Adipocyte (in vitro differentiated cells): ENCODE measurements around the gene MRPL44.

Experiments used
- DNase-seq: peaks from one replicate; pipeline ENCODE4 v3.0.0-alpha.2; 2015; ENCODE audit warnings: low read depth
- H3K27me3 ChIP-seq: replicated peaks from 2 replicates; pipeline ENCODE4 v1.7.0; 2013; ENCODE audit warnings: mild to moderate bottlenecking, low read length, moderate library complexity; ENCODE audit not compliant: control insufficient read depth, insufficient read depth
- H3K36me3 ChIP-seq: 2 replicates; pipeline ENCODE4 v1.7.0; 2013; ENCODE audit warnings: low read length, mild to moderate bottlenecking, moderate library complexity; ENCODE audit not compliant: control insufficient read depth, insufficient read depth, severe bottlenecking
- H3K4me1 ChIP-seq: 2 replicates; pipeline ENCODE4 v1.7.0; 2013; ENCODE audit warnings: mild to moderate bottlenecking, low read length, moderate library complexity; ENCODE audit not compliant: control insufficient read depth, insufficient read depth
- H3K4me3 ChIP-seq: 2 replicates; pipeline ENCODE4 v1.7.0; 2013; ENCODE audit warnings: mild to moderate bottlenecking, low read length, moderate library complexity
- H3K9ac ChIP-seq: 2 replicates; pipeline ENCODE4 v1.7.0; 2013; ENCODE audit warnings: mild to moderate bottlenecking, low read length, moderate library complexity
- H3K9me3 ChIP-seq: 2 replicates; pipeline ENCODE4 v1.7.0; 2013; ENCODE audit warnings: mild to moderate bottlenecking, low read length, moderate library complexity; ENCODE audit not compliant: control insufficient read depth

MRPL44 gene

DNA sequence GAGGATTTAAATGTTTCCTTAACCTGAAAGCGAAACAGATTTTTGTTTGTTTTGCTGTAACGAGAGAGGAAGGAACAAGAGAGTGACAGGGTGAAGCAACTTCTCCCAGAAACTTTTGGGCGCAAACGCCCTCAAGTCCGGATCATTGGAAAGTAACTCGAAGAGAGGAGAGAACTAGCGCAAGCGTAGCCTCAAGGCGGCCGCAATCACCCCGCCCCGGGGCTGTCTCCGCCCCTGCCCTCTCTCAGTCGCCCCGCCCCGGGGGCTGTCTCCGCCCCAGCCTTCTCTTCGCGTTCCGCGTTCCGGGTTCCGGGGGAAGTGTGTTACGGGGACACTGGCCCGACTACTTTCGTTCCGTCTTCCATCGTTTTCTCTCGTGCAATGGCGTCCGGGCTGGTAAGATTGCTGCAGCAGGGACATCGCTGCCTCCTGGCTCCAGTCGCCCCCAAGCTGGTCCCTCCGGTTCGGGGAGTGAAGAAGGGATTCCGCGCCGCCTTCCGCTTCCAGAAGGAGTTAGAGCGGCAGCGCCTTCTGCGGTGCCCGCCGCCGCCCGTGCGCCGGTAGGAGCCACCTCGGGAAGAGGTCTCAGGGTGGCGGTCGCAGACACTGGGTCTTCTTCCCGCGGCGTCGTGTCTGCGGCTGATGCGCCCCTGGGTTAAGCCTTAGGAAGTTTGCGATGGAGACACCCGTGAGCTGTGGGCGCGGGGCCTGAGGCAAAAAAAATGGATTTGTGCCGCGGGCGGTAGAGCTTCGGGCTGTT is at the start of gene MRPL44:
Gene MRPL44, plus strand, starts transcription at position 372 of the 760 bp plus-strand sequence. Its CDS starts 10 bp downstream, at position 382.
- Histone ChIP-seq H3K36me3 (peaks cover 19% of the 10 kb centered on the region), H3K9me3 (no peaks in the 10 kb centered on the region), H3K4me3 (peak within 1 kb of the TSS; percentile 93), H3K9ac (peak within 1 kb of the TSS; percentile 97), H3K4me1 (peaks cover 60% of the 10 kb centered on the region), H3K27me3 (no peaks in the 10 kb centered on the region)
- peak; percentile 99 for DNase-seq

DNA sequence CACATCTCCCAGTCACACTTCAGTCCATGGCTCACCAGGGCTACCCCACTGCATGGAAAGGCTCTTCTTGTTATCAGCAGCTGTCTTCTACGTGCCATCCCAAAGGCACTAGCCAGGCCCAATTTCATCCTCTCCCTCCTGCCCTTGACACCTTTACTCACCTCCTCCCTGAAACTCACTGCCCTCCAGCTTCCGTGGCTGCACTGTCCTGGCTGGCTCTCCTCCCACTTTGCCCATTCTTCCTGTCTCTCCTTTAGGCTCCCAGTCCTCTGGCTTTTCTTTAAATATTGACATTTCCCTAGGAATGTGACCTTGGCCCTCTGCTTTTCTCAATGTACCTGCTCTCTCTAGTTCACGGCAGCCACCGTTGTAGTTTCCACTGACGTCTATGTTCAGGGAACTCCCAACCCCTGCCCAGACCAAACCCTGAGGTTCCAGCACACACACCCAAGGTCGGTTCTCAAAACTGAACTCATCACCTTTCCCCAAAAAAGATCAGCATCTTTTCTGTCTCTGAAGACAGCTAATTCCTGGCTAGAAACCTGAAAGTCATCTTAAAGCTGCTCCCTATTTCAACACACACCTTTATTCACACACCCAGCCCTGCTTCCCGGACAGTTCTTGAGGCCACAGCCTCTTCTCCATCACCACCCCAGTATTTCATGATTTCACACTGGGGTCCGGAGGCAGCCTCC is 48.8 kb upstream of the MRPL44 start:
- Histone ChIP-seq H3K4me1 (peaks cover 10% of the 10 kb centered on the region), H3K36me3 (peaks cover 46% of the 10 kb centered on the region), H3K4me3 (no peak overlapping the region), H3K9me3 (no peaks in the 10 kb centered on the region), H3K9ac (no peak overlapping the region), H3K27me3 (no peaks in the 10 kb centered on the region)
- DNase-seq = no peak

DNA sequence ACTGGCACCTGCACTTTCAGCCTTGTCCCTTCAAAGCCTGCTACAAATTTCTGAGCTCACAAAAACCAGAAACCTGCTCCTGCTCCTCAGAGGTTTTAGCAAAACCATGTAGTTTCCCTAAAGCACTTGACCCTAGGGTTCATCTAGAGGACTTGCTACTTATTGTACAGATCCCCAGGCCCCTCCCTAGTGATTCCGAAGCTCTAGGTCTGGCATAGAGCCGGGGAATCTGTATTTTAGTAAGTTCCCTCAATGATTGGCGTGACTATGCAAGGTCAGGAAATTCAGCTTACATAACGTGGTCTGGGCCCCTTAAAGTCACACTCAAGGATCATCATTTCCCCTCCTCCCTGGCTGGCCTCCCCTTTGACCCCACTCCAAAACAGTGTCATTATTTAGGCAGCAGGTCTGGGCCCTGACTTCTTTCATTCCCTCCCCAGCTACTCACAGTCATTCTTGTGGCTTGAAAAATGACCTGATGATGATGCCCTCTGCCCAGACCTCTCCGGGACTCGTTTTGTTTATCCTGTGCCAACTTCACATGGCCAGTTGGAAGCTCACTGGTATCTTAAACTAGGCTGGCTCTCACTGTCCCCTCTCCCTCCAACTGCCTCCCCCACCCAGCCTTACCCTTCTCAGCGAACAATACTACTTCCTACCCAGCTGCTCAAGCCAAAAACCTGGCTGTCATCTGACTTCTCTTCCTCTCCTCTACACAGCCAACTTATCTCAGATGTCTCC is 48.1 kb upstream of the MRPL44 start:
- Histone ChIP-seq H3K4me3 (no peak overlapping the region), H3K9ac (no peak overlapping the region), H3K9me3 (no peaks in the 10 kb centered on the region), H3K4me1 (peaks cover 10% of the 10 kb centered on the region), H3K36me3 (peaks cover 41% of the 10 kb centered on the region), H3K27me3 (no peaks in the 10 kb centered on the region)
- no peak for DNase-seq

DNA sequence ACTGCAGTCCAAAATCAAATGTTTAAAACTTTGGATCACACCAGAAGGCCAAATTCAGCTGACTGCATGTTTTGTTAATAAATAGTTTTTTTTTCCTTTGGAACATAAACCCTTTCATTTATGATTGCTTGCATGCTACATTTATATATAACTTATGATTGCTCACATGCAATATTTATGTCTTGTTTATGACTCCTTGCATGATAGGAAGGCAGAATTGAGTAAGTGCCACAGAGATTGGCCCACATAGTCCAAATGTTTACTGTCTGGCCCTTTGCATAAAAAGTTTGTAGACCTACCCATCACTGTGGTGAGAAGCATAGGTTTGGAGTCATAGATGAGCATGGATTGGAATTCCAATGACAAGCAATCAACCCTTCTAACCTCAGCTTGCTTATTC is 42.9 kb upstream of the MRPL44 start:
- peaks cover 32% of the 10 kb centered on the region for H3K36me3 ChIP-seq

DNA sequence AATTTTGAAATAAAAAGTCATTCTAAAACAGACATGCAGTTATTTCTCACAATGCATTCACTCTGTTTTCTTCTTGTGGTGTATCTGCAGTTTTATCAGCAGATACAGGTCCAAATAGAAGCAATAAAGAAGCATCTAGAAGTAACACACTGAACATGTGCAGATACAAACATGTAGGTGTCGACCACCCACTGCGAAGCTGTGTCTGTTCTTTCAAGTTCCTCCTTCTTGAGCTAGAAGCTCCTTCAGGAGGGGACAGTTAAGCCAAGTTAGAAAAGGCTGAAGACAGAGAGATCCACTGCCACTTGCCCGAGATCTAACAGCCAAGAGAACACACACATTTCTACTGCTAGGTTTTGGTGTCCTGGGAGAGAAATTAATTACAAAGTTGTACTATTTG is 42.2 kb upstream of the MRPL44 start:
- no peak overlapping the region for H3K9ac ChIP-seq
- H3K9me3 ChIP-seq = no peaks in the 10 kb centered on the region
- H3K27me3 ChIP-seq = no peaks in the 10 kb centered on the region
- H3K4me3 ChIP-seq = no peak overlapping the region
- H3K4me1 ChIP-seq = peaks cover 17% of the 10 kb centered on the region
- peaks cover 30% of the 10 kb centered on the region for H3K36me3 ChIP-seq
- no peak for DNase-seq

More for the DNA sequence above, 42.9 kb upstream of the MRPL44 start:
- no peak for DNase-seq
- Histone ChIP-seq H3K9me3 (no peaks in the 10 kb centered on the region), H3K4me1 (peaks cover 17% of the 10 kb centered on the region), H3K9ac (no peak overlapping the region), H3K4me3 (no peak overlapping the region), H3K27me3 (no peaks in the 10 kb centered on the region)

DNA sequence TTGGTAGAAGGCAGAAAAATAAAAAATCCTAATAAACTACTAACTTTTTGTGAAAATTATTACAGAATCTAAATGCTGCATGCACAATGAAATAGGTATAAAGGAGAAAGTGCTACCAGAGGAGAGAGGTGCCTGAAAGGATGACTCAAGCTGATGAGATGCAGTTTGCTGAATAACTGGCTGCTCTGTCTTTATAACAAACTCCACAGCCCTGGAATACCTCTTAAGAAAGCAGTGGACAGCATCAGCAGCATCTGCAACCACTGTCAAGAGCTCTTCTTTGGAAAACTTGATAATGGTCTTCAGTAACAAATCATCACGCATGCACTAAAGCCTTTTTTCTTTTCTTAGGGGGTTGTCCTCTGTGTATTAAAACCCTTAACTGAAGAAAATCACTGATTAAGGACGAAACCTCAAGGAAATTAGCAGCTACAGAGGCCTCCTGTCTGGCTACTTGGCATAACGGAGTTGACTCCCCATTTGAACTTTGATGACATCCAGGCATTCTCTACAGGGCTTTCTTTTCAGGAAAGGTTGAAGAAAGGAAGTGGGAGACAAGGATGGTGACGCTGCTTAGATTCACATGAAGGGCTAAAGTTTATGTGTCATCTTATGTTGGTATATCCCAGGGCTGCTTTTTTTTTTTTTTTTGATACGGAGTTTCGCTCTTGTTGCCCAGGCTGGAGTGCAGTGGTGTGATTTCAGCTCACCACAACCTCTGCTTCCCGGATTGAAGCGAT is 40.9 kb upstream of the MRPL44 start:
- Histone ChIP-seq H3K9ac (no peak overlapping the region), H3K4me3 (no peak overlapping the region), H3K36me3 (peaks cover 21% of the 10 kb centered on the region), H3K4me1 (peaks cover 27% of the 10 kb centered on the region), H3K27me3 (no peaks in the 10 kb centered on the region), H3K9me3 (no peaks in the 10 kb centered on the region)
- DNase-seq = no peak

DNA sequence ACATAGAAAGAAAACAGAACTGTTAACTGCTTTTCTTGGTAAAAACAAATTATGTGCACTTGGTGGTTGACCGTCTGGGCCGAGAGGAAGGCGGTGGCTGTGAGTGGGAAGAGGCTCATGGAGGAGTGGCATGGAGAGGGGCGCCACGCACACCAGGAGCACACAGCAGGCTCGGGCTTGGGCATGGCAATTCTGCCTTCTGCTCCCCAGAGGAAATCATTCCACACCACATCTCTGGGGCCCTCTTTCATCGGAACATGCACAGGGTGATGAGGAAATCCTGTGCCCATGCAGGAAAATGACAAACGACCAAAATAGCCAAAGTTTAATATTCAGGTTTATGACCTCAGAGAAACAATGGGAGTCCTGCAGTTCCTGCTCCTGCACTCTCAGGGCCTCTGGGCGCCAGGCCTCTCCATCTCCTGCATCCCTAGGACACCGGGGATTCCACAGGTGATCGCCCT is 38.6 kb upstream of the MRPL44 start:
- H3K4me1 ChIP-seq = peaks cover 27% of the 10 kb centered on the region
- DNase-seq = no peak
- peaks cover 14% of the 10 kb centered on the region for H3K36me3 ChIP-seq
- no peaks in the 10 kb centered on the region for H3K27me3 ChIP-seq
- no peaks in the 10 kb centered on the region for H3K9me3 ChIP-seq
- H3K9ac ChIP-seq = no peak overlapping the region
- no peak overlapping the region for H3K4me3 ChIP-seq

DNA sequence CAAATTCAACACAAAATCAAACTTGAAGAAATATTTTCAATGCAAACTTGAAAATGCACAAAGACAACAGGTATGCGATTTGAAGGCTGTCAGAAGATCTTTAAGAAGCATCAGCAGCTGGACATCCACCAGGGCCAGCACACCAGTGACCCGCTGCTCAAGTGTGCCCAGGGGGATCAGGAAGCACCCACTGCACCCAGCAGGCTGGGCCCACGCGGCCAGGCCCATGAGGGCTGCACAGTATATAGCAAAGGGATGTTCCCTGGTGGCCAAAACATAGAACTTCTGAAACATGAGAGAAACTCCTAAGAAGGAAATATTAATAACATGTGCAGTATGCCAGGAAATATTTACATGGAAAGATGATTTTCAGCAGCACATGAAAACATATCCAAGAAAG is 37.2 kb upstream of the MRPL44 start:
- H3K27me3 ChIP-seq = no peaks in the 10 kb centered on the region
- H3K9ac ChIP-seq = no peak overlapping the region
- no peak for DNase-seq
- H3K36me3 ChIP-seq = peaks cover 14% of the 10 kb centered on the region
- H3K4me3 ChIP-seq = no peak overlapping the region
- H3K9me3 ChIP-seq = no peaks in the 10 kb centered on the region
- peaks cover 36% of the 10 kb centered on the region for H3K4me1 ChIP-seq

DNA sequence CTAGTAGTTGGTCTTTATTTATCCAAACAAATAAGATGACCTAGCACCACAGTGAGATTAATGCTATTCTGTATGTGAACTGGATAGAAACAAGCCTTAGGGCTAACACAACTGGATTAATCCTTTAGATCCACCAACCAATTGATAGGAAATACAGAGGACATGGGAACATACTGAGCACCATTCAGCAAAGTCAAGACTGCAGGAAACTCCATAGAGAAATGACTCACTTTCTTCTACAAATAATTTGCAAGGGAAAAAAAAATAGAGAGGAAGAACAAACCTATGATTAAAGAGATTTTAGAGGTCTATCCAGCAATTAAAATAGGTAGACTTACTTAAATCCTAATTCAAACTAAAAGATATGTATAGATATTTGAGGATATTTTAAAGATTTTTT is 36.1 kb upstream of the MRPL44 start:
- H3K36me3 ChIP-seq = peaks cover 11% of the 10 kb centered on the region
- H3K9me3 ChIP-seq = no peaks in the 10 kb centered on the region
- H3K4me3 ChIP-seq = no peak overlapping the region
- peaks cover 36% of the 10 kb centered on the region for H3K4me1 ChIP-seq
- no peak overlapping the region for H3K9ac ChIP-seq
- no peak for DNase-seq
- H3K27me3 ChIP-seq = no peaks in the 10 kb centered on the region

DNA sequence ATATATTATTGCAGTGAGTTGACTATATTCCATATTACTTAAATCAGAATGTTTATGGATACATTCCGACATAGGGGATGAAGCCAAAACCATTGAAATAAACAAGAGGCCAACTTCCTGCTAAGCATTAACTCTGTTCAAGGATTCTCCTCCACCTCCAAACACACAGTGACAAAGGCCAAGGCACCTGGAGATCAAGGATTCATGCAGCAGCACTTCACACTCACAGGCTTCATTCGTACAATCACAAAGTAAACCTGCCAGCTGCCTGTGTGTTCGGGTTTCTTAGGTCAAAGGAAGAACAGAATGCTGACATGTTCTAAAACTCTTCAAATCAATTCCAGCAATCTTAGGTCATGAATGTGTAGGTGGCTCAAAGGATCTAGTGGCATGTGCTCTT is 35.0 kb upstream of the MRPL44 start:
- no peaks in the 10 kb centered on the region for H3K27me3 ChIP-seq
- H3K36me3 ChIP-seq = peaks cover 3% of the 10 kb centered on the region
- H3K4me3 ChIP-seq = no peak overlapping the region
- H3K9me3 ChIP-seq = peaks cover 7% of the 10 kb centered on the region
- H3K4me1 ChIP-seq = peaks cover 30% of the 10 kb centered on the region
- DNase-seq = no peak
- H3K9ac ChIP-seq = no peak overlapping the region
